GM19351 (cell line): ENCODE measurements around the gene POLR1A.
A peak's percentile ranks its signal among the peaks of the same experiment; 100 is the strongest.

Source experiments
- ATAC-seq: cut with Tn5 transposase; IDR thresholded peaks from one replicate; pipeline ENCODE4 v1.9.1; 2021; ENCODE audit warnings: mild to moderate bottlenecking, moderate library complexity; ENCODE audit not compliant: unreplicated experiment

The POLR1A gene

DNA sequence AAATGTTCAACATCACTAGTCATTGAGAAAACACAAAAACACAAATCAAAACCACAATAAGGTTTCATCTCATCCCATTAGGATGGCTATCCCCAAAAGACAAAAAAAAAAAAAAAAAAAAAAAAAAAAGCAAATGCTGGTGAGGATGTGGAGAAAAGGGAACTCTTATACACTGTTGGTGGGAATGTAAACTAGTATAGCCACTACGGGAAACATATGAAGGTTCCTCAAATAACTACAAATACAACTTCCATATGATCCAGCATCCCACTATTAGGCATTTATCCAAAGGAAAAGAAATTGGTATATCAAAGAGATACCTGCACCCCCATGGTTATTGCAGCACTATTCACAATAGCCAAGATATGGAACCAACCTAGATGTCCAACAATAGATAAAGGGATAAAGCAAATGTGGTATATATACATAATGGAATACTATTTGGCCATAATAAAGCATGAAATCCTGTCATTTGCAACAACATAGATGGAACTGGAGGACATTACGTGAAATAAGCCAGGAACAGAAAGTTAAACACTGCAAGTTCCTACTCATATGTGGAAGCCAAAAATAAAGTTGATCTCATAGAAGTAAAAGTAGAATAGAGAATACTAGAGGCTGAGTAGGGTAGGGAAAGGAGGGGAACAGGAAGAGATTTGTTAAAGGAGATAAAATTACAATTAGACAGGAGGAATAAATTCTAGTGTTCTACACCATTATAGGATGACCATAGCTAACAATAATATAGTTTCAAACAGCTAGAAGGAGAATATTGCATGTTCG, 8.4 kb downstream of the POLR1A start:
- no peak for ATAC-seq

DNA sequence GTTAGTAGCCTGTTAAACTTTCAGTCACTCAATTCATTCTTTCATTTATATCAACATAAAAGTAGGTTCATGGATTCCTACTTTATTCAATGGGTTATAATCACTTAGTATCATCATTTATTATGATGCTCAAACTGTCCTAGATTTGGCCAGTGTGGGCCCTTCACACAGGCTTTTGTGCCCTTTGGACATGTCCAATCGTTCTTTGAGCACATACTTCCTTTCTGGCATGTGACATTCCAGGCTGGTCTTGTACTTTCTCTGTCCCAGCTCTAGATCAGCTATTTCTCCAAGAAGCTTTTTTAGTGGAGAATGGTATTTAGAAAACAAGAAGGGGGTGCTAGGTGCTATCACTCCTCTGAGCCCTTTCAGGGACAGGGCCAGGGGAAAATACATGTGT, 11.5 kb downstream of the POLR1A start:
- no peak for ATAC-seq

DNA sequence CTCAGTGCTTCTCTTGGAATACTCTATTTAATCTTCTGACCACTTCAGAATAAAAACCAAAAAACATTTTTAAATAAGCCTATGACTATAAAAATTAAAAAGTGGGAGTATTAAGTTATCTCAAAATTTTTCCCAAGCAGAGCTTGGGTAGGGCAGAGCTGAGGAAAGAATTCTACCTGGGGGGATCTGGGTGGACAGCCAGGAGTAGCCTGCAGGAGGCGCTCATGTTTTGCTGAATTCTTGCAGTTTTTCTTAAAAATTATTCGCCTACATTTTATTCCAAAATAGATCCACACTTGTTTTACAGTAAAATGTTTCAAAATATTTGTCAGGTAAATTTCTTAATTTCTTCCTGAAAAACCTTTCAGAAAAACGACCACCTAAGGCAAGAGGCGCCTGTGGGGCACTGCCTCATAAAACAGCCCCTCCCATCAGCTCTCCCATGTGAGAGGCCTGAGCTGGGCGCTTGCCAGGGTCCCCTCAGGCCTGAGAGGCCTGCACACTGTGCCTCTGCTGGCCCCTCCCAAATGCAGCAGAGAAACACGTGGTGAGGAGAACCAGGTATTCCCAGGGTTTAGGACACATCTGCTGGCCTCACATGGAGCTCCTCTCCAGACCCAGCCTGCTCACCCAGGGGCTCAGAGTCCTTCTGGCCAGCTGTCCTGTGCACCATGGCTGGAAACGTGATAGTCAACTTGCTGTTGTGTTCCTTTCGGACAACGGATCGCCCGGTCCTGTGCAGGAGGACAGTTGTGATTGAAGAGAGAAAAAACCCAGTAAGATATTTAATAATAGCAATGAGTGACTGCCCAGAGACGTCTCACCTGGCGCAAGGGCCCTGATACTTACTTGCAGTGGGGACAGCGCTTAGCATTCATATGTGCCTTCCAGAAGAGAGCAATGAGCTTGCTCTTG, 17.5 kb downstream of the POLR1A start:
- ATAC-seq = no peak

DNA sequence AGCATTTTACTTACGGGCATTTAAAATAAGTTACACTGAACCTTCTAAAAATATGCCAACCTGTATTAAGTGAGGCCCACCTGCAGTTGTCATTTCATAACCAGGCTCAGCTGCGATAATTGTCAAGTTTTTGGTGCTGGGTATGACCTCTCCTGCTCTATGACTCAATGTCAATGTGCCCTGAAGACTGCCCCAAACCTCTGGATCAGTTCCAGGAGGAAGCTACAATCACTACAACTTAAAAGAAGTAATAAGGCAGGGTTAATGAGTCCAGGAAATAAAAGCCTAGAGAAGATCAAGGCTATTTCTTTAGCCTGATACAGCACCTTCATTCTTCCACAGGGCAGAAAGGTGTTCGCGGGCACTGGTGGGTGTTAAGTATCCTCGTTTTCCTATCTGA, 22.9 kb downstream of the POLR1A start:
- no peak for ATAC-seq

DNA sequence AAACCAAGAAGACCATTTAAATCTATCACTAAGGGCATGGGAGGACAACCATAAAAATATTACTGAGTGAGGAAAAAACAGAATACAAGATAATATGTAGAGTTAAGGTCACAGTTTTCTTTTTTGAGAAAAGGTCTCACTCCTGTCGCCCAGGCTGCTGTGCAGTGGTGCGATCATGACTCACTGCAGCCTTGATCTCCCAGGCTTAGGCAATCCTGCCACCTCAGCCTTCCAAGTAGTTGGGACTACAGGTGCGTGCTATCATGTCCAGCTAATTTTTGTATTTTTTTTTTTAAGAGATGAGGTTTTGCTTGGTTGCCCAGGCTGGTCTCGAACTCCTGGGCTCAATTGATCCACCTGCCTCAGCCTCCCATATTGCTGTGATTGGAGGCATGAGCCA, 24.0 kb downstream of the POLR1A start:
- no peak for ATAC-seq

DNA sequence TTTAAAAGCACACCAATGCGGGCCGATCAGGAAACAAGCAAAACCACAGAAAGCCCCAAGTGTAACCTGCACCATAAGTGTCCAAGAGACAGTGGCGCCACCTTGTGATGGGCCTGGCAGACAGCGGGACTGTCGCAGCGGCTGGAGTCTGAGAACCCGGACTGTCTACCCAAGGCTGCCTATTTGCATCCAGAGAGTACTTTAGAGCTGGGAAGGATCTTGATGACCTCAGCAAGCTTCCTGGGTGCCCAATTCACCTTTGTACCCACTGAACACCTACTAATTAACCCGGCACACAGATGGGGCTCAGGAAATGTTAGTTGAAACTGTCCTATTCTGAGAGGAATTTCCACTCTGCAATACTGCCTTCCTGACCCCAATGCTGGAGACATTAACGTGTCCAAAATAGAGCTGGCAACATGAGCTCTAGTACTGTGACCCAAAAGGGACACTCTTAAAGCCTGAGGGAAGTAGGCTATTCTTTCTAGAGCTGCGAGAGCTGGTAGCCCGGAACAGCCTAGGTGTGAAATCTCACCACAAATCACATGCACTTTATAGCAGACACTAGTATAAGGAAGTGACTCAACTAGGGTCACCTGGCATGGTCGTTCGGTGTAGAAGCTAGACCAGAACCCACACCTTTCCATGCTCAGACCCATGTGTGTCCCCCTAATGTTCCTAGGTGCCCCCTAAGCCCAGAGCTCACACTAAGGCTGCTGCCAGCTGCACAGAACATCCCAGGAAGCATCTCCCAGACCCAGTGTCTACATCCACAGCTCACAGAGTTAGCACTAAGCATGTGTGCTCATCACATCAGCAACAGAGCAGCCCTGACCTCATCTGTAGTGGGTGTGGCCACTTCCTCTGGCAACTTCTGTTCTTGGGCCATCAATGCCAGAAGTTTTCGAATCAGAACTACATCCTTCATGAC, 25.4 kb downstream of the POLR1A start:
- ATAC-seq = peak; percentile 79

DNA sequence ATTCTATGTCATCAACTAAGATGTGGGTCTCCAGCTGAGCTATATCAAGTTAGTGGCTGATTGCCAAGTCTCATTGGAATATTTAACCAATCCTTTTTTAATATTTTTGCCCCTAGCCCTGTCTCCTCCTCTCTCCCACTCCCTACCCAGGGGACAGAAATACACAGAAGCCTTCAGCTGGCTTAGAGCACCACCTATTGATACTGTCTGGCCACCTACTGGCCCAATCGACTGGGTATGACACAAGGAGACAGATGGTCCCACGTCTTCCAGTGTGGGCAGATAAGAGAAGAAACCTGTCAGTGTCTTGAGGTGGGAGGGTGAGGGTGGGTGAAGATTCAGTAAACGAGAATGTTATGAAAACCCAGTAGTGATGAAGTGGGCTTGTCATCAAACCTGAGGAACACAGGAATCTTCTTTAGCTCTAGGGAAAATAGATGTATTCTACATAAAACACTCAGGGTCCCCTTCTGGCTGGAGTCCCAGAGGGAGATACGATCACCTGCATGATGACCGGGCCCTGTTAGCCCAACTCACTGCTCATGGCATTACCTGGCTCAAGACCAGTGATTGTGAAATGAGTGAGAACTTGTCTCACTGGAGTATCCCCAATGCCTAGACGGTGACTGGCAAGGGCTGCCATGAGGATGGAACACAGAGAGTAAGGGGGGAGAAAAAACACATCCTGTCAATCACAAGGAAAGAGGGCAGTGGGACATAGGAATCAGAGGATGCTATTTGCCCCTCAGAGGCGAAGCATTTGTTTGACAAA, 26.7 kb downstream of the POLR1A start:
- ATAC-seq = no peak

DNA sequence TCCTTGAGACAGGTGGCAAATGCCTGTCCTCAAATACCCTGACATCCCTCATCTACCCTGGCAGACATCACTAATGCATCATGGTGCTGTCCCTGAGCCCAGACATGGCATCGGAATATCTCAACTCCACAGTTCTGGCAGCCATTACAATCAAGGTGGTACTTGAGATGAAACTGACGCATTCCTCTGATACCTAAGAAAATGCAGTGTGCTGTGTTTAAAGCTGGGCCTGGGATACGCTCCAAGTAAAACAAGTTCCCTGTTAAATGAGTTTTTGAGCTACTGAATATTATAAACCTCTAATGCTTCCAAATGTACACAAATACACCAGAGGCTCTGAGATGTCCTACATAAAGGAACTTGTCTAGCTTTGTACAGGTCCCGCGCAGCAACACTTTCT, 29.8 kb downstream of the POLR1A start:
- no peak for ATAC-seq

DNA sequence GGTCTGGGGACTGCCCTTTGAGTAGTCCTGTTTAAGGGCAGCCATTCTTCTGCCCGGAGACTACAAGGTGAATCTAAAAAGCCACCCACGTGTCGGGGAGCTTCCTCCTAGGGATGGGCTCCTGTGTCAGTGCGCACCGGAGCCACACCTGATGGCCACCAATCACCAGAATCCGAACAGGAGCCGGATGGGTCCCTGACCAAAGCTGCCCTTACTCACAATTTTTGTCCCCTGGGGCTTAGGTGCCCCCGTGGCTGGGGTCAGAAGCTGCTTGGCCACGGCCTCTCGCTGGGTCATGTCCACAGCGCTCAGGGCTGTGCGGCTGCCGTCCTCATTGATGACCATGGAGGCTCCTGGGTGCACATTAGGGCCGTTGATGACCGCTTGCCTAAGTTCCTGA, 30.9 kb downstream of the POLR1A start:
- ATAC-seq = no peak

DNA sequence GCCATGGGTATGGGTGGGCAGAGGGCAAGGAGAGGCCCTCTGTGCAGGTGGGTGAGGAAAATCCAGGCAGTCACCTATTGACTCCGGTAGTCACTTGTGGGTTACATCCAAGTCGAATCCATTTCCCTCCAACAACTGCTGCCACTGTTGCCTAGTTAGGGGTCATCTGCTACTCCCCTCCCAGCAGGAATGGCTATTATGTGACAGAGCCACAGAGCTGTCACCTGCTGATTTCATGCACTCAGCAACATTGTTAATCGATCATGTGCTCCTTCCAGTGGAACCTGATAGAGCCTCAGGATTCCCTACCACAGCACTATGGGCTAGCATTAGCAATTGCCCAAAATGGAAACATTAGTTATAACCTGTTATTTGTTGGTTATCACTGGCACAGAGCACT, 31.4 kb downstream of the POLR1A start:
- ATAC-seq = no peak

DNA sequence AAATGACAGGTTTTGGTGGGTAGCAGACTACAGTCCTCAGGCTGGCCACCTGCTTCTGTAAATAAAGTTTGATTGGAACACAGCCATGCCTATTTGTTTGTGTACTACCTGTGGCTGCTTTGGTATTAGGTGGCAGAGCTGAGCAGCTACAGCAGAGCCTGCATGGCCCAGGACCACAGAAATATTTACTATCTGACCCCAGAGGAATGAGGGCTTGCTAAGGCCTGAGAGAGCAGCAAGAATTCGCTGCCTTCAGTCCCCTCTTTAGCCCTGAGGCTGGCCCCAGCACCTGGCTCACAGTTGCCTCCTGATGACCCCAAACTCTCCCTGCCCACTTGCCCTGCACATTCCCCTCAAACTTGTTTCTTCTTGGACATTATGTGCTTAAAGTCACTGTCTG, 32.5 kb downstream of the POLR1A start:
- ATAC-seq = no peak

DNA sequence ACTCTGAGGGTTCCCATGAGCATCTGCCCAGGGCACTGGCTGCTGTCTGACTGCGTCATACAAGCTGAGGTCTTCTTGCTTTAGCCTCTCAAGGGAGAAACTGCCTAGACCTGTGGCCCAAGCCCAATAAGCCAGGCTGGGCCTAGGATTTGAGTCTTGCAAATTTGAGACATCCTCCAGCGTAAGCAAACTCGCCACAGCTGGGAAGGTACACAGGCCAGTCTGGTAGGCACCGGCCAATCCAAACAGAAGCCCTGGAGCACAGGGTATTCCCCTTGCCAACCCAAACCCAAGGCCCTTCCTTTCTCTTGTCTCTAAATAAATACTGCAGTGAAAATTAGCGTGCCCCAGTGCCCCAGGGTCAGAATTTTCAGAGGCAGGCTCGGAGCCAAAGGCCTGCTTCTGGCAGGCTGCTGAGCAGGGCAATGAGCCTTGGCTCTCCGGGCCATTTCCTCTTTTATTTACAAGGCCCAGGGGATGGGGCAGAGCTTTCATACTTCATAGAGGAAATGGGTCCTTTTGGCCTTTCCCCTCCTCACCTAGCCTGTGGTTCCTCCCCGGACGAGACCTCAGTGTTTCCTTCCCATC, 33.3 kb downstream of the POLR1A start:
- no peak for ATAC-seq

DNA sequence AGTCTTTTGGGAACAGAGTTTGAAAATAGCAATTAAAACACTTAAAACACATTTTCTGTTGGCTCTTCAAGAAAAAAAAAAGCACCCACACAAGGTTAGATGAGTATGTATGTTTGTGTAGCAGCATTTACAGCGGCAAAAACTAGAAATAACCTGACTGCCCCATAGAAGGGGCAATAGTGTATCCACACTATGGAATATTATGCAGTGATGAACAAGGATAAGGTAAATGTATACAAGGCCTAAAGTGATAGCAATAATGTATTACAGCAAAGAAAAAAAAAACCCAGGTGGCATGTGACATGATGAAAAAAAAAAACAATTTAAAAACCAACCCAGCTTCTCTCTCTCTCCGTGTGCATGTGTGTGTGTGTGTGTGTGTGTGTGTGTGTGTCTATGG, 34.8 kb downstream of the POLR1A start:
- no peak for ATAC-seq

DNA sequence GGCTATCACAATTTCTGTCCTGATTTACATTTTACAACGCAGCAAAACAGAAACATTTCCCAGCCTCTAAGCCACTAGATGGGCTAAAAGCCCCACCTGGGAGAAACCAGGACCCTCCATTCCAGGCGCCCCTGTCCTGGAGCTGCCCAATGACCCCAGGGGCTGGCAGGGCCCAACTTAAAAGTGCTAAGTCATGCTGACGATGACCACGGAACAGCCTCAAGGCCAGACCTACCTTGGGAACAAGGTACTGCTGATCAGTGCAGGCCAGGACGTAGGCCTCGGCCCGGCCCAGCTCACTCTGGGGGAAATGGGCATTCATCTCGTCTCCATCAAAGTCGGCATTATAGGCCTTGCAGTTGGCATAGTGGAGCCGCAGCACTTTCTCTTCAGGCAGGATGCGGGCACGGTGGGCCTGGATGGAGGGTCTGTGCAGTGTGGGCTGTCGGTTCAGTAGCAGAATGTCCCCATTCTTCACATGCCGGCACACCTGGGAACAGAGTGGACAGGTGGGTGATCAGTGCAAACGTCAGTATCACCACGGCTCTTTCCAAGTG, 35.8 kb downstream of the POLR1A start:
- ATAC-seq = no peak

DNA sequence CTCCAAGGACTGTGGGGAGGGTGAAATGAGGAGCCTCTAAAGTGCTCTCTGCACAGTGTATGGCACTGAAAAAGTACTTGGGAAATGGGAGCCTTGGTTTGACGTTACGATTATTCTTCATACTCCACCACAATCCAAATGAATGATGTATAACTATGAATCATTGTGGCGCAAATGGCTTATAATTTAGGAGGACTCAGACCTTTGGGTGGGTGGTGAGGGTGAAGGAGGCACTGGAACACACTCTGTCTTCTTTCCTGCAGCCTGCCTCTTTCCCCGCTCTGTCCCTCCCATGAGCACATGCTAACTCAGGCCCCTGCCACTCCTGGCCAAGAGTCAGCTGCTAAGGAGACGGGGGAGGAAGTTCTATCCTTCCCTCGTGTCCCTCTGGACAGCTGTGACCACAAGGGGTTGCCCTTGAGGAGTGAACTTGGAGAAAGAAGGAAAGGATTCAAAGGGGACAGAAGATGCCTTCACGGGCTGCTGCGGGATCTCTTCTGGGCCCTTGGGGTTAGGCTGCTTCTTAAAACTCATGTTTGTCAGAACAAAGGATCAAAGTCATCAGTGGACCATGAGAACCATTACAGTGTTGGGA, 36.5 kb downstream of the POLR1A start:
- no peak for ATAC-seq

DNA sequence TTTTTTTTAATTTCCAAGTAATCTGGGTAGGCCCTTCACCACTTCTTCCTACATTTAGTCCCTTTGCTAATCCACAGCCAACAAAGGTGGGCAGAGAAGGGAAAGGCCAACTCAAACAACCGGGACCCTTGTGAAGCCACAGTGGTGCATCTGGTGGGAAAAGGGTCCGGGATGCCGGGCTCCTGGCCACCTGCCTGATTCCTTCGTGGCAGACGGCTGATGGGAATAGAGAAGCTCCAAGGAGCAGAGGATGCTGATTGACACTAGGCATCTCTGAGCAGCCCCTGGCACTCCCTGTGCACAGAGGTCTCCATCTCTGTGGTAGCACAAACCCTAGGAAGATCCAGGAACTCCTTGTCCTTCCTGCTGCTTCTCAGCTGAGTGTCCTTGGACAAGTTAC, 37.0 kb downstream of the POLR1A start:
- ATAC-seq = no peak

DNA sequence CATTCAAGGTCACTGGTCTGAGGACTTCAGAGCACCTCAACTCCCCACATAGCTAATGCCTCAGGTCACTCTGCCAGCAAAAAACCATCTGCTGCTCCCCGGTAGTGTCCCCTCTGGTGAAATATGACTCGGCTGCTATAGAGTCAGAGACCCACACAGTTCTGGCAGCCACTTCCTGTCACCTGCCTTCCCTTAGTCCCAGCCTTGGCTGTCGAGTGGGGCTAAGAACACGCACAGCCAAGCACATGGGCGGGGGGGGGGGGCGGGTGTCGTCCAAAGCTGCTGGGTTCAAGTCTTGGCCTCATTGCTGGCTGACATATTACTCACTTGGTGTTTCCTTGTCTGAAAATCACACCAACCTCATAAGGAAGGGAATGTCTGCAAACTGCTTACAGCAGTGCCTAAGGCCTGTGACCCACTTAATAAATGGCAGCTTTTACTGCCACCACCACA, 37.5 kb downstream of the POLR1A start:
- peak; percentile 57 for ATAC-seq

DNA sequence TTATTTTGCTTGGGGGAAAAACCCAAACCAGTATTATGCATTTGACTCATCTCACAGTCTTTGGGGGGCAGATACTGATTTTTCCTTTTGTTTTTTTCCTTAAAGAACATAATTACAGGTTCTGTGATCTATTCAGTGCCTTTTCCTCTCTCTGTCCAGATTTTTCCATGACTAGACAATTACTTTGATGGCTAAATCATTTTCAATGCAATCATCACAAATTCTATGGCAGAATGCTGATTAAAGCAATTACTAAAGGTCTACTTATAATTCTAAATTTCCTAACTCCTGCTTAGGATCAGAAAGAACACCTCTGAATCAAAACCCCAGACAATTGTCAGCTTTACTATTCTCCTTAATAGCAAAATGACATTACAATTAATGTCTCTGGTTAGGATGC, 38.8 kb downstream of the POLR1A start:
- no peak for ATAC-seq

DNA sequence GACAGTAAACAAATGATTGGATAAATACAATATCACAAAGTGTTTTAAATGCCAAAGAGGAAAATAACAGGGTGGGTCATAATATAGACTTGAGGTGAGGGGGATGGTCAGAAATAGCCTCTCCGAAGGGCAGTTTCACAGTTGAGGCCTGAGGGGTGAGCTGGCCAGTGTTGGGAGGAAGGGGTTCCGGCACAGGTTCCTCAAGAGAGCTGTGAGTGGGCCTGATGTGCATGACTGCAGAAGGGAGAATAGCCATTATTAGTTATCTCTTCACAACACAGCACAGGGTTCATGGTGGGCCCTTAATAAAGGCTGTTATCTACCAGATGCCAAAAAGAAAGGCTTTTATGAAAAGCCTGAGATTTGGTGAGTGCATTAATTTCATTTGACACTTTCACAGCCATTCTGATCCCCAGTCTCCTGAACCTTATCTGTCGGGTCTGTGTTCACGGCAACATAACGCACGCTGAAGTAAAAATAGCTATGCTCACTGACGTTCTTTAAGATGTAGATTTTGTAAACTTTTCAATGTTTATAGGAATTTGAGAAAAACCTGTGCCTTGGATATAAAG, 39.6 kb downstream of the POLR1A start:
- ATAC-seq = no peak
